Dendritic cell treated with granulocyte-macrophage colony-stimulating factor and Interleukin-4, amounts not matched to agents 40 ng/mL and 50 ng/mL, for 4 days (primary cell): ENCODE data around the gene KCNB1.
"Not testable (repeated sequence)": the region's sequence is repeated elsewhere in the genome, so short reads cannot be mapped to it uniquely, and the experiment has no call there.

Experiments
- H3K27ac Mint-ChIP-seq: one replicate; pipeline ENCODE4 v1.8.0; 2022; ENCODE audit warnings: mild to moderate bottlenecking, mixed read lengths
- H3K27me3 Mint-ChIP-seq: one replicate; pipeline ENCODE4 v1.8.0; 2022; ENCODE audit warnings: mild to moderate bottlenecking, mixed read lengths
- H3K36me3 Mint-ChIP-seq: one replicate; pipeline ENCODE4 v1.8.0; 2022; ENCODE audit warnings: low read depth, mixed read lengths
- H3K4me1 Mint-ChIP-seq: one replicate; pipeline ENCODE4 v1.8.0; 2022; ENCODE audit warnings: low read depth, mixed read lengths
- H3K4me3 Mint-ChIP-seq: one replicate; pipeline ENCODE4 v1.8.0; 2022; ENCODE audit warnings: mild to moderate bottlenecking, moderate library complexity, mixed read lengths
- H3K9me3 Mint-ChIP-seq: one replicate; pipeline ENCODE4 v1.8.0; 2022; ENCODE audit warnings: mixed read lengths
- intact Hi-C: fragments of 100-400 bp; cut with micrococcal nuclease; formaldehyde crosslinking; loops from one replicate; pipeline ENCODE4 v1.15.0; 2022

Gene KCNB1

GRCh38 chr20:49412254-49412653 lies 70.2 kb downstream of the KCNB1 start:
- intact Hi-C loops: no loop called here
- no peaks in the 10 kb centered on the region for H3K9me3 Mint-ChIP-seq
- no peak overlapping the region for H3K27ac Mint-ChIP-seq
- H3K27me3 Mint-ChIP-seq: peaks cover 15% of the 10 kb centered on the region
- no peaks in the 10 kb centered on the region for H3K4me1 Mint-ChIP-seq
- no peaks in the 10 kb centered on the region for H3K36me3 Mint-ChIP-seq
- H3K4me3 Mint-ChIP-seq: no peak overlapping the region

DNA sequence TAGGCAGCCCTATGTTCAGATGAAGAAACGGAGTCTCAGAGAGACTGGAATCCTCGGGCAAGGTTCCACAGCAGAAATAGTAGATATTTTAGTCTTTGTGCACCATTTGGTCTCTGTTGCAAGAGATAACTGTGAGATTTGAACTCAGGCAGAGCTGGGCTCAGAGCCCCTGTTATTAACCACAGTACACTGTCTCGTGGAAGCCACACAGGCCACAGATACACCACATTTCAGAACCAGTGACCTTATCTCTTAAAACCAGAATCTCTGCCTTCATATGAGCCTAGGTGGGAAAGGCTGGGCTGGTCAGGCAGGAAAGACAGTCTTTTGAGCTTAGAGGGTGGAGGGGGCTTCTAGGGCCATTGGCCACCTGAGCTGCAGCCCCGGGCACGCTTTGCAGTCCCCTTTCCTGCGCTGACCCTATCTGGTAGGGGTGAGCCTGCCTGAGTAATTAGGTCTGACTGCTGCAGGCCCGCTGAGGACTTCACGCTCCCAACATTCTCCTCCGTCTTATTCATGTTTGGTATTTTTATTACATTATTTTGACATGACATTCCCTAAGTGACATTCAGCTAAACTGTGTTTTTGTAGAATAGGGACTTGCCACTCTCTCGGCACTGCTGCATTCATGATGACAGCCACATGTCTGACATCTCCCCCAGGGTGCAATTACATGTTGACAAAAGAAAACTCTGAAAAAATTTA lies 71.1 kb downstream of the KCNB1 start:
- Mint-ChIP-seq H3K4me3 (no peak overlapping the region), H3K9me3 (no peaks in the 10 kb centered on the region), H3K27ac (no peak overlapping the region), H3K27me3 (peaks cover 11% of the 10 kb centered on the region), H3K4me1 (no peaks in the 10 kb centered on the region), H3K36me3 (no peaks in the 10 kb centered on the region)
- intact Hi-C loops: no loop called here

DNA sequence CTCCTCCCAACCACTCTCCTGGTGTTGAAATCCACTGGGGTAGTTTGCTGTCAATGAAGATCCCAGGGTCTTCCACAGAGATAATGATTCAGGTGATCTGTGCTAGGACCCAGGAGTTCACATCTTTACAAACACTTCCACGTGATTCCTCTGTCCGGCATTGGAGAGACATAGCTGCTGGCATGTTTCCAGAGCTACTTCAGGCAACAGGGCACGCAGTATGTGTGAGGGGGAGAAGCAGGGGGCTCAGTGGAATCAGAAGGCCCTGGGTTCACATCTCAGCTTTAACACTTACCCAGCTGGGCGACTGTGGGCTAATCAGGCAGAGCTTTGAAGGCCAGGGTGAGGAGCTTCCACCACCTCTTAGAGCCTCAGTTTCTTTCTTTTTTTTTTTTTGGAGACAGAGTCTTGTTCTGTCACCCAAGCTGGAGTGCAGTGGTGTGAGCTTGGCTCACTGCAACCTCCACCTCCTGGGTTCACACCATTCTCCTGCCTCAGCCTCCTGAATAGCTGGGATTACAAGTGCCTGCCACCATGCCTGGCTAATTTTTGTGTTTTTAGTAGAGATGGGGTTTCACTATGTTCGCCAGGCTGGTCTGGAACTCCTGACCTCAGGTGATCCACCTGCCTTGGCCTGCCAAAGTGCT lies 72.4 kb downstream of the KCNB1 start:
- intact Hi-C loops, H3K4me3 Mint-ChIP-seq, H3K9me3 Mint-ChIP-seq, H3K27ac Mint-ChIP-seq, H3K4me1 Mint-ChIP-seq, H3K36me3 Mint-ChIP-seq: not testable (repeated sequence)
- peaks cover 13% of the 10 kb centered on the region for H3K27me3 Mint-ChIP-seq

- Mint-ChIP-seq H3K27me3 (peaks cover 13% of the 10 kb centered on the region), H3K27ac (no peak overlapping the region), H3K36me3 (no peaks in the 10 kb centered on the region), H3K4me1 (no peaks in the 10 kb centered on the region), H3K9me3 (no peaks in the 10 kb centered on the region), H3K4me3 (no peak overlapping the region)
- intact Hi-C loops: no loop called here
These were observed 73.0 kb downstream of the KCNB1 start for GRCh38 chr20:49409302-49409974.

- Mint-ChIP-seq H3K4me1 (no peaks in the 10 kb centered on the region), H3K4me3 (no peak overlapping the region), H3K36me3 (no peaks in the 10 kb centered on the region), H3K9me3 (no peaks in the 10 kb centered on the region), H3K27me3 (peaks cover 9% of the 10 kb centered on the region), H3K27ac (no peak overlapping the region)
- intact Hi-C loops: no loop called here
These were observed 73.9 kb downstream of the KCNB1 start for GRCh38 chr20:49408509-49409104.

DNA sequence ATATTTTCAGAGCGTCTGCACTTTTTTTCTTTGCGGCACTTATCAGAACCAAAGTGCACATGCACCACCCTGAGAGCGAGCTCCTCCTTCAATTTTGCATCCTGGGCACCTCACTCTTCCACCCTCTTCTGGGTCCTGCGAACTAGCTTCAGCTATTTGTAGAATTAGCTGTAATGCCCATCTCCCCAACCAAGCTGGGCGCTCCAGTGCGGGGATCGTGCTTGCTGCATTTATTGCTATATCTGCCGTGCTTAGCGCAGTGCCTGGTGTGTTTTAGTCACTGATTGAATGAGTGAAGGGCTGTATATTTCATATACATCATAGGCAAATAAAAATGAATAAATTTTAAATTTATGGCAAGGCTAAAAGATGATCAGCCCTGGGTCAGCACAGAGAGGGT lies 75.8 kb downstream of the KCNB1 start:
- no peaks in the 10 kb centered on the region for H3K4me1 Mint-ChIP-seq
- no peaks in the 10 kb centered on the region for H3K36me3 Mint-ChIP-seq
- no peak overlapping the region for H3K4me3 Mint-ChIP-seq
- intact Hi-C loops: no loop called here
- no peaks in the 10 kb centered on the region for H3K9me3 Mint-ChIP-seq
- H3K27ac Mint-ChIP-seq: no peak overlapping the region
- peaks cover 9% of the 10 kb centered on the region for H3K27me3 Mint-ChIP-seq

DNA sequence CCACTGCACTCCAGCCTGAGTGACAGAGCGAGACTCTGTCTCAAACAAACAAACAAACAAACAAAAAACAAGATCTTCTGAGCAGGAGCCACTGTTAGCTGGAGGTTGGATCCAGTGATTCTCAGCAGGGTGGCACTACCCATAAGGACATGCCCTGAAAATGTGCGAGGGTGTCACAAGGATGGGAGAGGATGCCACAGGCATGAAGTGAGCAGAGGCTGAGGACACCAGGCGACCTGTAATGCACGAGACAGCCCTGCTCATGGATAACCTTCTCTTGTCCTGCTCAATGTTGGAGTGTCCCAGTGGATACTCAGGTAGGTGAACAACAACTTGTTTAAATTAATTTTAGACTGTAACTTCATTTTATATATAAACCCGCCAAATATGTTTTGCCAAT lies 76.8 kb downstream of the KCNB1 start:
- H3K27me3 Mint-ChIP-seq: peaks cover 9% of the 10 kb centered on the region
- intact Hi-C loops: no loop called here
- H3K36me3 Mint-ChIP-seq: no peaks in the 10 kb centered on the region
- no peaks in the 10 kb centered on the region for H3K4me1 Mint-ChIP-seq
- H3K9me3 Mint-ChIP-seq: no peaks in the 10 kb centered on the region
- no peak overlapping the region for H3K27ac Mint-ChIP-seq
- H3K4me3 Mint-ChIP-seq: no peak overlapping the region

DNA sequence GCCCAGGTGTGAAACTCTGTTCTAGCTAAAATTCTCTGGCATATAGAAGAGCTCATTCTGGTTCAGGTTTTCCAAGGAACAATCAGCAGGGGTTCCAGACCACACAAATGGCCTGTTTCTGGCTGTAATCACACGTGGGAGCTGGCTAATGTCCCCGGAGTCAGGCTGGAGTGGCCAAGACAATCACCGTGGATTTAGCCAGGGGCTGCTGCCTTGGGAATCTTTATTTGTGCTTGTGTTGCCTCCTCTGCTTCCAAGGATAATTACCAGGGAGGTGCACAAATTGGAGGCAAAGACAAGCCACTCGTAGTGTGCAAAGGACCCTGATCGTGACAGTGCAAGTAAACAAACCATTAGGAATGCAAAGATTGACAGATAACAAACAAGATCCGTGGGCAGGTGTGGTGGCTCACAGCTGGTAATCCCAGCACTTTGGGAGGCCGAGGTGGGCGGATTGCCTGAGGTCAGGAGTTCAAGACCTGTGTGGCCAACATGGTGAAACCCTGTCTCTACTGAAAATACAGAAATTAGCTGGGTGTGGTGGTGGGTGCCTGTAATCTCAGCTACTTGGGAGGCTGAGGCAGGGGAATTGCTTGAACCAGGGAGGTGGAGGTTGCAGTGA lies 77.3 kb downstream of the KCNB1 start:
- H3K4me1 Mint-ChIP-seq: no peaks in the 10 kb centered on the region
- no peaks in the 10 kb centered on the region for H3K36me3 Mint-ChIP-seq
- no peak overlapping the region for H3K4me3 Mint-ChIP-seq
- no peak overlapping the region for H3K27ac Mint-ChIP-seq
- intact Hi-C loops: no loop called here
- no peaks in the 10 kb centered on the region for H3K9me3 Mint-ChIP-seq
- peaks cover 9% of the 10 kb centered on the region for H3K27me3 Mint-ChIP-seq

GRCh38 chr20:49404461-49404860 lies 78.0 kb downstream of the KCNB1 start:
- intact Hi-C loops: no loop called here
- Mint-ChIP-seq H3K36me3 (no peaks in the 10 kb centered on the region), H3K27ac (no peak overlapping the region), H3K9me3 (no peaks in the 10 kb centered on the region), H3K27me3 (peaks cover 9% of the 10 kb centered on the region), H3K4me1 (no peaks in the 10 kb centered on the region), H3K4me3 (no peak overlapping the region)

GRCh38 chr20:49403911-49404310 lies 78.6 kb downstream of the KCNB1 start:
- intact Hi-C loops: no loop called here
- no peaks in the 10 kb centered on the region for H3K9me3 Mint-ChIP-seq
- H3K4me3 Mint-ChIP-seq: no peak overlapping the region
- peaks cover 7% of the 10 kb centered on the region for H3K27me3 Mint-ChIP-seq
- no peaks in the 10 kb centered on the region for H3K4me1 Mint-ChIP-seq
- no peak overlapping the region for H3K27ac Mint-ChIP-seq
- H3K36me3 Mint-ChIP-seq: no peaks in the 10 kb centered on the region

DNA sequence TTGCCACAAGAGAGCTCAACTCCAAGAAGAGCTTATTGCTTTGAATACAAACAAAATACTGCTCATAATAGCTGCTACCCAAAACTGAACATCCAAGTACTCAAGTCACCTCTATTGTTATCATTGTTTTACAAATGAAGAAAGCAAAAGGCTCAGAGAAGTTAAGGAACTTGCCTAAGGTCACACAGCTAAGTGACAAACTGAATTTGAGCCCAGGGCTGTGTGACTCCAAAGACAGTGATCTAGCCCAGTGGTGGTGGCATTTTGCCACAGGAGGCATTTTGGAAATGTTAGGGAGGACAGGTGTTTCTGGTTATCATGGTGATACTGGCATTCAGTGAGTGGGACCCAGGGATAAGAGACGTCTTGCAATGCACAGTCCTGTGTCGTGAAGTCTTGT lies 79.5 kb downstream of the KCNB1 start:
- H3K27me3 Mint-ChIP-seq: peaks cover 7% of the 10 kb centered on the region
- no peak overlapping the region for H3K4me3 Mint-ChIP-seq
- H3K9me3 Mint-ChIP-seq: no peaks in the 10 kb centered on the region
- H3K36me3 Mint-ChIP-seq: no peaks in the 10 kb centered on the region
- intact Hi-C loops: no loop called here
- H3K4me1 Mint-ChIP-seq: no peaks in the 10 kb centered on the region
- no peak overlapping the region for H3K27ac Mint-ChIP-seq

DNA sequence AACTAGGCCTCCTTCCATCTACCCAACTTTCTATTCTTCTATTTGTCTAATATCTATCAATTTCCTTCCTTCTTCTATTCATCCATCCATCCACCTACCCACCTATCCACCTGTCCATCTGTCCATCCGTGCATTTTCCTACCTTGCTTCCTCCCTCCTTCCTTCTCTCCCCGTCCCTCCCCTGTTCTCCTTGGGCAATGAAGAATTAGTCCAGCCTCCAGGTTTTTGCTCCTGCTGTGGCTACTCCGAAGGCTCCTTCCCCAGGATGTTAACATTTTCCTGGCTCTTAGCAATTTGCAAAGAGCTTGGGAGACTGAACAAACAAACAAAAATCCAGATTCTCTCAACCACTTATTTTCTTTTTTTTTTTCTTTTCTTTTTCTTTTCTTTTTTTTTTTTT lies 81.6 kb downstream of the KCNB1 start:
- Mint-ChIP-seq H3K4me1 (no peaks in the 10 kb centered on the region), H3K9me3 (no peaks in the 10 kb centered on the region), H3K27me3 (peaks cover 7% of the 10 kb centered on the region), H3K36me3 (no peaks in the 10 kb centered on the region), H3K4me3 (no peak overlapping the region), H3K27ac (no peak overlapping the region)
- intact Hi-C loops: no loop called here

GRCh38 chr20:49400410-49400809 lies 82.1 kb downstream of the KCNB1 start:
- Mint-ChIP-seq H3K27ac (no peak overlapping the region), H3K36me3 (no peaks in the 10 kb centered on the region), H3K9me3 (no peaks in the 10 kb centered on the region), H3K4me1 (no peaks in the 10 kb centered on the region), H3K4me3 (no peak overlapping the region), H3K27me3 (peaks cover 7% of the 10 kb centered on the region)
- intact Hi-C loops: no loop called here

- Mint-ChIP-seq H3K4me1 (no peaks in the 10 kb centered on the region), H3K9me3 (no peaks in the 10 kb centered on the region), H3K4me3 (no peak overlapping the region), H3K36me3 (no peaks in the 10 kb centered on the region), H3K27me3 (peaks cover 4% of the 10 kb centered on the region), H3K27ac (no peak overlapping the region)
- intact Hi-C loops: no loop called here
These were observed 83.1 kb downstream of the KCNB1 start for GRCh38 chr20:49399329-49399728.
